H9 (cell line): ENCODE data around the gene CD7. TPM values are rescaled to one million over a fixed set of nuclear protein-coding genes. Genes with fewer than 3 reads are reported as not detected.

ENCODE experiments used
- DNase-seq: peaks from one replicate; pipeline ENCODE4 v3.0.0-alpha.2; 2017
- H2AFZ ChIP-seq: one replicate; pipeline ENCODE4 v1.6.1; 2013; ENCODE audit warnings: mild to moderate bottlenecking, low read length, control low read depth, moderate library complexity
- H2AK5ac ChIP-seq: 2 replicates; pipeline ENCODE4 v1.6.1; 2013; ENCODE audit warnings: low read length, control low read depth, mixed read lengths; ENCODE audit not compliant: insufficient read length
- H2BK120ac ChIP-seq: one replicate; pipeline ENCODE4 v1.6.1; 2013; ENCODE audit warnings: low read depth, mild to moderate bottlenecking, low read length, control low read depth, inconsistent platforms; ENCODE audit not compliant: poor library complexity, severe bottlenecking
- H2BK12ac ChIP-seq: 2 replicates; pipeline ENCODE4 v1.6.1; 2013; ENCODE audit warnings: low read length, control low read depth, mixed read lengths, low read depth; ENCODE audit not compliant: insufficient read length
- H2BK15ac ChIP-seq: 2 replicates; pipeline ENCODE4 v1.6.1; 2013; ENCODE audit warnings: low read depth, low read length, control low read depth
- H2BK20ac ChIP-seq: one replicate; pipeline ENCODE4 v1.6.1; 2013; ENCODE audit warnings: low read depth, mild to moderate bottlenecking, low read length, control low read depth, inconsistent platforms; ENCODE audit not compliant: poor library complexity, severe bottlenecking
- H2BK5ac ChIP-seq: 2 replicates; pipeline ENCODE4 v1.6.1; 2013; ENCODE audit warnings: low read length, control low read depth, mixed read lengths; ENCODE audit not compliant: insufficient read length
- H3K14ac ChIP-seq: 2 replicates; pipeline ENCODE4 v1.6.1; 2013; ENCODE audit warnings: low read length, control low read depth; ENCODE audit not compliant: insufficient read depth
- H3K18ac ChIP-seq: 2 replicates; pipeline ENCODE4 v1.6.1; 2013; ENCODE audit warnings: low read depth, mild to moderate bottlenecking, mixed read lengths, low read length, control low read depth; ENCODE audit not compliant: insufficient read length
- H3K23ac ChIP-seq: 2 replicates; pipeline ENCODE4 v1.6.1; 2013; ENCODE audit warnings: low read length, control low read depth, mixed read lengths, low read depth; ENCODE audit not compliant: insufficient read length
- H3K23me2 ChIP-seq: 2 replicates; pipeline ENCODE4 v1.6.1; 2013; ENCODE audit warnings: low read depth, mild to moderate bottlenecking, mixed read lengths, low read length, control low read depth; ENCODE audit not compliant: insufficient read length, poor library complexity, severe bottlenecking
- H3K27ac ChIP-seq: 2 replicates; pipeline ENCODE4 v1.5.1; 2013; ENCODE audit warnings: low read length, control low read depth, mixed read lengths, low read depth; ENCODE audit not compliant: insufficient read length
- H3K27me3 ChIP-seq: 2 replicates; pipeline ENCODE4 v1.6.1; 2013; ENCODE audit warnings: low read length, control low read depth, inconsistent platforms; ENCODE audit not compliant: insufficient read depth
- H3K4ac ChIP-seq: 2 replicates; pipeline ENCODE4 v1.6.1; 2013; ENCODE audit warnings: low read depth, mild to moderate bottlenecking, control low read depth, inconsistent platforms, low read length, moderate library complexity
- H3K4me1 ChIP-seq: 2 replicates; pipeline ENCODE4 v1.6.1; 2013; ENCODE audit warnings: low read length, control low read depth, inconsistent platforms; ENCODE audit not compliant: insufficient read depth
- H3K4me2 ChIP-seq: 2 replicates; pipeline ENCODE4 v1.6.1; 2013; ENCODE audit warnings: low read length, control low read depth, mixed read lengths; ENCODE audit not compliant: insufficient read length, insufficient read depth
- H3K56ac ChIP-seq: 2 replicates; pipeline ENCODE4 v1.6.1; 2013; ENCODE audit warnings: low read depth, mild to moderate bottlenecking, mixed read lengths, low read length, control low read depth; ENCODE audit not compliant: insufficient read length
- H3K79me1 ChIP-seq: 2 replicates; pipeline ENCODE4 v1.6.1; 2013; ENCODE audit warnings: low read depth, mild to moderate bottlenecking, moderate library complexity, low read length, control low read depth, inconsistent platforms; ENCODE audit not compliant: insufficient read depth, poor library complexity, severe bottlenecking
- H3K79me2 ChIP-seq: 2 replicates; pipeline ENCODE4 v1.6.1; 2013; ENCODE audit warnings: low read length, control low read depth, inconsistent platforms; ENCODE audit not compliant: insufficient read depth
- H3K9ac ChIP-seq: 2 replicates; pipeline ENCODE4 v1.6.1; 2013; ENCODE audit warnings: low read length, control low read depth, mixed read lengths; ENCODE audit not compliant: insufficient read length; ENCODE audit errors: extremely low read depth
- H3K9me3 ChIP-seq: one replicate; pipeline ENCODE4 v1.6.1; 2013; ENCODE audit warnings: low read depth, low read length, inconsistent platforms; ENCODE audit not compliant: control insufficient read depth
- H3T11ph ChIP-seq: one replicate; pipeline ENCODE4 v1.6.1; 2013; ENCODE audit warnings: mild to moderate bottlenecking, low read length, control low read depth, inconsistent platforms
- H4K20me1 ChIP-seq: one replicate; pipeline ENCODE4 v1.6.1; 2013; ENCODE audit not compliant: control insufficient read depth, insufficient read length, insufficient read depth
- H4K5ac ChIP-seq: 2 replicates; pipeline ENCODE4 v1.6.1; 2013; ENCODE audit warnings: low read depth, mild to moderate bottlenecking, mixed read lengths, low read length, control low read depth; ENCODE audit not compliant: insufficient read length
- H4K8ac ChIP-seq: replicated peaks from 2 replicates; pipeline ENCODE4 v1.6.1; 2013; ENCODE audit warnings: low read length, control low read depth, mixed read lengths, low read depth; ENCODE audit not compliant: insufficient read length
- H4K91ac ChIP-seq: 2 replicates; pipeline ENCODE4 v1.6.1; 2013; ENCODE audit warnings: low read depth, mild to moderate bottlenecking, moderate library complexity, mixed read lengths, low read length, control low read depth; ENCODE audit not compliant: insufficient read length
- H3K27ac Mint-ChIP-seq, 3 experiments: 2 replicates in 2 of 3; 3 replicates in 1 of 3; pipeline ENCODE4 v1.8.0; 2020 to 2021; ENCODE audit warnings: mixed read lengths in 3 of 3, mild to moderate bottlenecking in 1 of 3, moderate library complexity in 1 of 3
- H3K27me3 Mint-ChIP-seq: 2 replicates; pipeline ENCODE4 v1.8.0; 2021; ENCODE audit warnings: low read depth, mild to moderate bottlenecking, moderate library complexity, mixed read lengths
- H3K36me3 Mint-ChIP-seq, 3 experiments: 2 replicates in 2 of 3; 3 replicates in 1 of 3; pipeline ENCODE4 v1.8.0; 2020 to 2021; ENCODE audit warnings: low read depth in 3 of 3, mixed read lengths in 3 of 3; ENCODE audit not compliant: insufficient read depth in 1 of 3
- H3K4me1 Mint-ChIP-seq, 2 experiments: 2 replicates each; pipeline ENCODE4 v1.8.0; 2020; ENCODE audit warnings: mixed read lengths in 2 of 2
- H3K4me3 Mint-ChIP-seq, 2 experiments: 2 replicates in 1 of 2; 3 replicates in 1 of 2; pipeline ENCODE4 v1.8.0; 2020 to 2021; ENCODE audit warnings: mild to moderate bottlenecking in 2 of 2, mixed read lengths in 2 of 2, moderate library complexity in 1 of 2
- H3K9me3 Mint-ChIP-seq, 2 experiments: 2 replicates in 1 of 2; 3 replicates in 1 of 2; pipeline ENCODE4 v1.8.0; 2020; ENCODE audit warnings: mild to moderate bottlenecking in 2 of 2, mixed read lengths in 2 of 2, moderate library complexity in 1 of 2
- WGBS: extraction: QIAGEN DNeasy Blood & Tissue Kit; methylation state at CpG from one replicate; pipeline ENCODE4 v1.1.7; 2013; ENCODE audit warnings: missing lambda C conversion rate, low lambda C conversion rate, mixed read lengths; ENCODE audit not compliant: insufficient read length; ENCODE audit errors: extremely low coverage; 5-methylcytosine and 5-hydroxymethylcytosine counted together
- total RNA-seq: library from RNA; stranded (reverse); gene quantifications from 2 replicates; pipeline ENCODE4 v1.2.1, GENCODE V29; 2021
- TF ChIP-seq, protein P1 (sequence below): fragments of 200-600 bp; sonication (generic); conservative IDR thresholded peaks from 3 replicates; pipeline ENCODE4 v1.8.0; 2021; ENCODE audit warnings: antibody characterized with exemption, mild to moderate bottlenecking

CD7 gene
- total RNA-seq, 1 experiment from 2014 or later = 0.35 TPM

DNA sequence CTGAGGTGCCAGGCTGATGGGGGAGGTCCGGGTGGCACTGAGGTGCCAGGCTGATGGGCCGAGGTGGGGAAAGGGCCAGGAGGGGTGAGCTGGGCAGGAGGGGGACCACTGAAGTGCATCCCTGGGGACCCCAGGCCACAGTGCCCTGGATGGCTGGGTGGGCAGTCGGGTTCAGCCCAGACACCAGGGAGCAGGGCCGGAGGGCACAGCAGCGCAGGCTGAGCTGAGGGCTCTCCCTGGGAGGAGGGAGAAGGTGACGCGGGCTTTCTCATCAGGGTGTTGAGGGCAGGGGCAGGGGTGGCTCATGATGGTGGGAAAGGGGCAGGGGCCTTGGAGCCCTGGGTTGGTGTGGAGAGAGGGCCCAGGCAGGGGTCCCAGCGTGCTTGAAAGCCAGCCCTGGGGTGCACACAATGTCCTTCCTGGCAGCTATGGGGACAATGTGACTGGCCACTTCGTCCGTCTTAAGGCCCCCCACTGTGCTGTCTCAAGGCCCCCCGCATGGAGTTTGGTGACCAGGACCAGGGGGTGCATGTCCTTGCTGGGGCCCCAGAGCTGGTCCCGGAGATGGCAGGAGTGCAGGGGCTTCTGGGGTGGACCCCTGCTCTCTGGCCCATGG, 16.0 kb downstream of the CD7 start:
- Mint-ChIP-seq H3K9me3 (no peaks in the 10 kb centered on the region), H3K27me3 (peaks cover 23% of the 10 kb centered on the region), H3K27ac (no peak overlapping the region), H3K4me1 (peaks cover 6 to 19% of the 10 kb centered on the region in 2 experiments; a peak in 3 of 4 replicates), H3K36me3 (no peaks in the 10 kb centered on the region), H3K4me3 (no peak overlapping the region)
- Histone ChIP-seq H3K4me2 (no peak overlapping the region), H2AK5ac (no peak overlapping the region), H3K14ac (no peak overlapping the region), H3K27me3 (no peaks in the 10 kb centered on the region), H3K4me1 (no peaks in the 10 kb centered on the region; the same call in 1 of the 2 replicates), H3K4ac (no peak overlapping the region), H3T11ph (no peak overlapping the region), H3K27ac (no peak overlapping the region), H2BK120ac (no peak overlapping the region), H2BK5ac (no peak overlapping the region), H3K56ac (no peak overlapping the region), H4K20me1 (no peaks in the 10 kb centered on the region), H3K23ac (no peak overlapping the region), H2BK15ac (no peak overlapping the region), H2BK20ac (no peak overlapping the region), H3K9ac (no peak overlapping the region), H4K5ac (no peak overlapping the region), H3K18ac (no peak overlapping the region), H2AFZ (no peak overlapping the region), H3K23me2 (peaks cover 3% of the 10 kb centered on the region), H4K8ac (no peak overlapping the region), H3K79me1 (no peaks in the 10 kb centered on the region), H3K9me3 (no peaks in the 10 kb centered on the region), H4K91ac (no peak overlapping the region), H3K79me2 (no peaks in the 10 kb centered on the region), H2BK12ac (no peak overlapping the region)
- DNase-seq = no peak
- WGBS = no CpG with 5 or more reads among the region's 12 CpGs
- TF ChIP-seq, protein P1, sequence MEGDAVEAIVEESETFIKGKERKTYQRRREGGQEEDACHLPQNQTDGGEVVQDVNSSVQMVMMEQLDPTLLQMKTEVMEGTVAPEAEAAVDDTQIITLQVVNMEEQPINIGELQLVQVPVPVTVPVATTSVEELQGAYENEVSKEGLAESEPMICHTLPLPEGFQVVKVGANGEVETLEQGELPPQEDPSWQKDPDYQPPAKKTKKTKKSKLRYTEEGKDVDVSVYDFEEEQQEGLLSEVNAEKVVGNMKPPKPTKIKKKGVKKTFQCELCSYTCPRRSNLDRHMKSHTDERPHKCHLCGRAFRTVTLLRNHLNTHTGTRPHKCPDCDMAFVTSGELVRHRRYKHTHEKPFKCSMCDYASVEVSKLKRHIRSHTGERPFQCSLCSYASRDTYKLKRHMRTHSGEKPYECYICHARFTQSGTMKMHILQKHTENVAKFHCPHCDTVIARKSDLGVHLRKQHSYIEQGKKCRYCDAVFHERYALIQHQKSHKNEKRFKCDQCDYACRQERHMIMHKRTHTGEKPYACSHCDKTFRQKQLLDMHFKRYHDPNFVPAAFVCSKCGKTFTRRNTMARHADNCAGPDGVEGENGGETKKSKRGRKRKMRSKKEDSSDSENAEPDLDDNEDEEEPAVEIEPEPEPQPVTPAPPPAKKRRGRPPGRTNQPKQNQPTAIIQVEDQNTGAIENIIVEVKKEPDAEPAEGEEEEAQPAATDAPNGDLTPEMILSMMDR = no peak
